ENCODE results near the gene ATF7.

Gene ATF7

DNA sequence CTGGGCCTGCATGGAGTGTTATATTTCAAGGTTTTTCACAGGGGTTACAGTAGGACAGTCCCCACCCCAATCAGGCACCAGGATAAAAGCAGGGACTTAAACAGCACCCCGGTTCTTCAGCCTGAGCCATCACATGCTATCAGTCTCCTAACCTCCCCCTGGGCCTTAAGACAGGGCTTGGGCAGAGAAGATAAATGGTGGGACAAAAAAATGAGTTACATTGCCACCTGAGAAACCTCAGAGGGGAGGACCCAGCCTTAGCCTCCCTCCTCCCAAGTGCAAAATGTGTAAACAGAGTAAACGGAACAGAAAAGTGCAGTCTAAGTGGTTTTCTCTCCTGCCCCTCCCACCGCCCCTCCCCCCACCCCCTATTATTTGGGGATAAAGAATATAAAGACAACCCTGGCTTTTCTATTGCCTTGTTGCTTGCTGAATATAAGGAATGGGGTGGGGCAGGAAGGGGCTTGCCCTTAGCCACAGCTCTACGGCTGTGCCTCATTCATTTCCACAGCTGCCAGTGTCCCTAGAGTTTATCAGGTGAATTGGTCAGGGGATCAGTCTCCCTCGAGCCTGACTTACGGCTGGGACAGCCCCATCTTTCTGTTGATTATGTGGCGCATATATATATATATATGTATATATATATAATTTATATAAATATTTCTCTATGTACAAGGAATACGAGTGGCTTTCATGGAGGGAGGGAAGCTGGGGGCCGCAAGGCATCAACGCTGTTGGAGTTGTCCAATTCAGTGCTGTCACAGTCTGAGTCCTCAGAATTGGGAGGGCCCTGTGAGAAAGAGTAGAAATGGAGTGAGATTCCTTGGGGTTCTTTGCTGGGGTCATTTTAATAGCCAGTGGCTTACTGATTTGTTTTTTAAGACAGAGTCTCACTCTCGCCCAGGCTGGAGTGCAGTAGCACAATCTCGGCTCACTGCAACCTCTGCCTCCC, 145.4 kb downstream of the ATF7 start:
- no peak for DNase-seq

DNA sequence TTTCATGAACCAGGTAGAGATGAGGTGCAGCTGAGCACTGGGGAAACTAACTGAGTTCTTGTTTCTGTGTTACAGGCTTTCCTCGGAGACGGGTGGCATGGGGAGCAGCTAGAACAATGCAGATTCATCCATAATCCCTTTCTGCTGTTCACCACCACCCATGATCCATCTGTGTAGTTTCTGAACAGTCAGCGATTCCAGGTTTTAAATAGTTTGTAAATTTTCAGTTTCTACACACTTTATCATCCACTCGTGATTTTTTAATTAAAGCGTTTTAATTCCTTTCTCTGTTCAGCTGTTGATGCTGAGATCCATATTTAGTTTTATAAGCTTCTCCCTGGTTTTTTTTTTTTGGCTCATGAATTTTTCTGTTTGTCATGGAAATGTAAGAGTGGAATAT, 146.9 kb downstream of the ATF7 start:
- DNase-seq, result no peak

DNA sequence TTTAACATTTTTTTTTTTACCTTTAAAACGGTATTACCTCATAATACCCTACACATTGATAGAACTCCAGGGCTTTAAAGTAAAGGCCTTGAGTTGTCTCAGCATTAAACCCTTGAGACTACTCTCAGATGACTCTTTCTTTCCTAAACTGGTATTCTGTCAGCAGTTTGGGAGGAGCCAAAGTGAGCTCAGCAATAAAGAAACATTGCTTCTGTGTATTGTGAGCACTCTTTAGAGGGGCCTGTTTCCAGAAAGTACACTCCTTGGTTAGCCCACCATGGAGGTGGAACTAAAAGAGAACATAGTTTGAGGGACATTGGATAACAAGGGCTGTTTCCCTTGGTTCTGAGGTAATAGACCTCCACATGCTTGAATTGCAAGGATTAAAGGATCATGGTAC, 147.3 kb downstream of the ATF7 start:
- DNase-seq, result no peak

DNA sequence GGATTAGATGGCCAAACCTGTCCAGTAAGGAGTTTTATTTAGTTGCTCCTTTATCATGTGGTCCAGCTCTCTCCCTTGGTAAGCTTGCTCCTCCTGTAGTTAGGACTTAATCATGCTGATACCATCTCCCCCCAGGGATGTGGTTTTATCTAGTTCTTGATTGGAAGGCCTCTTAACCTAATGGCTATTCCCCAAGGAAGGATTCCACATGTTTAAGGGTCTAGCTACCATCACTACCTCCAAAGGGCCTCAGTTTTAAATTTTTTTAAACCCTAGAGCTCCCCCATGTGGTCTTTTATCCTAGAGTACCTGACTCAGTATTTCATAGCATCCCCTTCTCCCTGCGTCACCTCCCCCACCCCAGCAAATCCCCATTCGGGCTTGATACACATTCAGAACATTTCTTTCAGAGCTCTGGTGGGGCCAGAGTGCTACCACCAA, 149.4 kb downstream of the ATF7 start:
- DNase-seq, result no peak

DNA sequence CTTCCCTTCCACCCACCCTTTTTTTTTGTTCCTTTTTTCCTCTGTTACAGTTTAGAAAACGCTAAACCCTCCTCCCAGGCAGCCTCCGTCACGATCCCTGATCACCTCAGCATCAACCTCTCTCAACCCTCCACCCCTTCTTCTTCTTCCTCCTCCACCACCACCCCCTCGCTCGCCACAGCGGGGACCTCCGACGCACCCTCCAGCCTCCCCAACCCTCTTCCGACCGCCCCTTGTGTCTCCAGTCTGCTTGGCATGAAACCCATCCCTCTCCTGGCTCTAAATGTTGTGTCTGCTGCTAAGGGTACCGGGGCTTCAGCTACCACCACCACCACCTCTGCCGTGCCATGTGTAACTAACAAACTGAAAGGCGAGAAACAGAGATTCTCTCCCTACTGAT, 151.4 kb downstream of the ATF7 start:
- DNase-seq, result no peak

DNA sequence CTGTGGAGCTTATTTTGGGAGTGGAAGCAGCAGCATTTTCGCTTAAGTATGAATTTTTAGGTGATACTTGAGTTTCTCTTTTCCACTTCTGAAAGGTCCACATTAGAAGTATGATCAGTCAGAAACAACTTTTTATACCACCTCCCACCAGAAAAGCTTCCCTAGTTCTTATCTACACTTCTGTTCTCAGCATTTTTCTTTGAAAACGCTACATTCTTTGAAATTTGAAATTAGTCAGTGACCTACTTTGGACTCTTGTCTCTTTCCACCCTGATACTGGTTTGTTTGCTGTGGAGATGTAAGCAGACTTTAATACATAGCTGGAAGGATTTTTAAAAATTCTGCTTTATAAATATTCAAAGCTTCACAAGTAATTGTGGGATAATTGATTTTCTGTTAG, 152.1 kb downstream of the ATF7 start:
- no peak for DNase-seq

DNA sequence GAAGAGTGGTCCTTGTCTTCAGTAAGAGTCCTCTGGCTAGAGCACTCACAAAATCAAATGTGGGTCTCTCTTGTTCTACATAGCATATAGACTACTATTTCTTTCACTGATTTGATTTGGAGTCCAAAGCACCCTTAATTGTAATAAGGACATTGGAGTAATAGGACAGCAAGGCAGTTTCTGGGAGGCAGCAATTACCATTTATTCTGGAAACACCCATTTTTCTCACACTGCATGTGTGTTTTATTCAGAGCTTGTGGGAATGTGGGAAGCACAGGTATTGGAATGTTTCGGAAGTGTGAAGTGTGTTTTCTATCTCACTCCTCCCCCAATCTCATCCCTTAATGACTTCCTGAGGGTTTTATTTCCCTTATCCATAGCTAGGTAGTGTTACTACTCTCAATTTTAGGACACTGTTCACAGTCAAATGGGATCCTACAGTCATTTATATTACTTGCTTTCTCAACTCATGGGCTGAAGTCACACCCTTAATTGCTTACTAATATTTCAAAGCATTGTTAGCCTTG, 154.1 kb downstream of the ATF7 start:
- no peak for DNase-seq

DNA sequence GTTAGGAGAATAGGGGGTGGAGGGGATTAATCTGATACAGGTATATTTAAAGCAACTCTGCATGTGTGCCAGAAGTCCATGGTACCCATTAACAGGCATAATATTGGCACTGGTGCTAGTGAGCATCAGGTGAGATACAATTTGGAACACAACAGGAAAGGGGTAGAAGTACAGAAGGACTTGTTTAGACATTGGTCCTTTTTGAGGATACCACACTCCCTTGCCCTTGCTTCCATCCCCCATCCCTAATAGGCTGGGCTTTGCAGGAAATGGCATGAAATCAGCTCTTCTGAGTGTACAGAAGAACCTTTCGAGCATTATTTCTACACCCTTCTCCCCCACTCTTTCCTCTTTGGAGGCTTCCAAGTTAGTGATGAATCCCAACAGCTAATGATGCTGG, 157.9 kb downstream of the ATF7 start:
- no peak for DNase-seq

DNA sequence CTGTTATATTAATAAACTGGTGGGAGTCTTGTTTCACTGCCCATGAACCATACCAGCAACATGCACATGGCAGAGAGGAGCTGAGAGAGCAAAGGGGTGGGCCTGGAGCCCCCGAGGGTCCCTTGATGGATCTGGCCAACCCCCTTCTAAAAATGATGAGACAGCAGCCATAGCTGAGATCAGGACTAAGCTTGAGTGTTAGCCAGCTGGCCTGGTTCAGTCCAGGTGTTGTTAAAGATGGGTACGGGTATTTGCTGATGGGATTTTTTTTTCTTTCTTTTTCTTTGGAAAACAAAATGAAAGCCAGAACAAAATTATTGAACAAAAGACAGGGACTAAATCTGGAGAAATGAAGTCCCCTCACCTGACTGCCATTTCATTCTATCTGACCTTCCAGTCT, 158.3 kb downstream of the ATF7 start:
- DNase-seq, result no peak

DNA sequence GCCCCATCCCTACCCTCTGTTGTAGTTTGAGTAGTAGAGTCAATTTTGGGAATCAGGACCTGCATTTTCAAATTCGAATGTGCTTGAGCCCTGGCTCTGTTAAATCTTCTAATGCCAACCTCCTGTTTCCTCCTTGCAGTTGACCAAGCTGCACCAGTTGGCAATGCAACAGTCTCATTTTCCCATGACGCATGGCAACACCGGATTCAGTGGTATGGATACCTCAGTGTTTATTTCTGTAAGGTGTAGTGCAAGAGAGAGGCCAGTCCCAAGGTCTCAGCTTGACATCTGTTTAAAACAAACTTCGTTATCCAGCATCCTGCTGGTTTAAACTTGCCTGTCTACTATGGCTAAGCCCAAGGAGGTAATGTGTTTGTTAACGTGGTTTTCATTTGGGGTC, 159.1 kb downstream of the ATF7 start:
- no peak for DNase-seq

DNA sequence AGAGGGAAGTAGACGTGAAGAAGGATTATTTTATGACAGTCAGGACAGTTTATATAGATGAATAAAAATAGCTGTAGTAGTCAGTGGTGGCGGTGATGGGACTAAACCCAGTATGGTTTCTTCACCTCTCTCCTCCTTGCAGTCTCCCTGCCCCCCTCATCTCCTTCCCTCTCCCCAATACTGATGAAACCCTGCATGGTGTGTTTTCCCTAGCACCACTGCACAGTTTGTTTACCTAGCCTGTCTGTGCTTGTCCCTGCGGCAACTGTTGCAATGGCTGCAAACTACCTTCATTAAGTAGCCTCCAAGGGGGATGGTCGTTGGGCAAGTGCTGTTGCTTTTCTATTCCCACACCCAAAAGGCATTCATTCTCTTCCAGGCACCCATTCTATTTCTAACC, 159.5 kb downstream of the ATF7 start:
- no peak for DNase-seq

DNA sequence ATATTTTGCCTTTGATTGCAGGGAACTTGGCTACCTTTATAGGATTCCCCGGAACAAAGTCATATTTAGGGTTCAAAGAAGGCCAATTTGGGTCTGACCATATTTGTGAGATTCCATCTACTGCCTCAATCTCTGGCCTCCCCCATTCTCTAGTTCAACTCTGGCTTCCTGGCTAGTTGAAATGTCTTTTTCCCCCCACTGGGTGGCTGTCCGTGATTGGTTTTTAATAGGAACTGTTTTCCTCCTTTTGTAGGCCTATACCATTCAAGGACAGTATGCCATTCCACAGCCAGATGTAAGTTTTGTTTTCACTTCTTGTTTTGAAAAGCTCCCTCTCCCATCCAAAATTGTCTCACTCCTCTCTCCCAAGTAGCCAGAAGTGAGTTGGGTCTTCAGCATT, 160.5 kb downstream of the ATF7 start:
- no peak for DNase-seq

DNA sequence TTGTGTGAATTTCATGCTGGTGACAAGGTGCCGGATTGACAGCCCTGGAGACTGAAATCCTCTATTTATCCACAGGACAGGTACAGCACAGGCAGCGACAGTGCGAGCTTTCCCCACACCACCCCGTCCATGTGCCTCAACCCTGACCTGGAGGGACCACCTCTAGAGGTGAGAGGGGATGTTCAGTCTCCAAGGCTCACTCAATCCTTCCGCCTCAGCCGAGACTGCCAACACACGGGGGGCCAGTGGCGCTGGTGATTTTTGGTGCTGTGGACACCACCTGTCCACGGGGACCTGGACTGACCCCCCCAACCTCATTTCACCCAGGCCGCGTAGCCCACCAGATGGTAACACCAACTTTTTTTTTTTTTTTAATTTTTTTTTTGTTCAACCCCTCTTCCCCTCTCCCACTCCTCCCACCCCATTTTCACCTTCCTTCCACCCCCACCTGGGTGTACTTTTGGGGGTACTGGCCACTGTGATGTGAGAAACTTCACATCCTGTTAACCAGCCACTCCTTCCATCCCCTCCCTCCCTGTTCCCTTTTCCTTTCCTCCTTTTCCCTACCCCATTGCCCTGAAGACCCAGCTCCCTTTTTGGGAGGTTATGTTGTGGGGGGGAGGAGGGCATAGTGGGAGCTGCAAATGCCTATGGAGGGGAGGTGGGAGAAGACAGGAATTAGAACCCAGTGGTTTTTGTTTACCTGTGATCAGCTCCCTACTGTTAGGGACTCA, 161.3 kb downstream of the ATF7 start:
- no peak for DNase-seq

DNA sequence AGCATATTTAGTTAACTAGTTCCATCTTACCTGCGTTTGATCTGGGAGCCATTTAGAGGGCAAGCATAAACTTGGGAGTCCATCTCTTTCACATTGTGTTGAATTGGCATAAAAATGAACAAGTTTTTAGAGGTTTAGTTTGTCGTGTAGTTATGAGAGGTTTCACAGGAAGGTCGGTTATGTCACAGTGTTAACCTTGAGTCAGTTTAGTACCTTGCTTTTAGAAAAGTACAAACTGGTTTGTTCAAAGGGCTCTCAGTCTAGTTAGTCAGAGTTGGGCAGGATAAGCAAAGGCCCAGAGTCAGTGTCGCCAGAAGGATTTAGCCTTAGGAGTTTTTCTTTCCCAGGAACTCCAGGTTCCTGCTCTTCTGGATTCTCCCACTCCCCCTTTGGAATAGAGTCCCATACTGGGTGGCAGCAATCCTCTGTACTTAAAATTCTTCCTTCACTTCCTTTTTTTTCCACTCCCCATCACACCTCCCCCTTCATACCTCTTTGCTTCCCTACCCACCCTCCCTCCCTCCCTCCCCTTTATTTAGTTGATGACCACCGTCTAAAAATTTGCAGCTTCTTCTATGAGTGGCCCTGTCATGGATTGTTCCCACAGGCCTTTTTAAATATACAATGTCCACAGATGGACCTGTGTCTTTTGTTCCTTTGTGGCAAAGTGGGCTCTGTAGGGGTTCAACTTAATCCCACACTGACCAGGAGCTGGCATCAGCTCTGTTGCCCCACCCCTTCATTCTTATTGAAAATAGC, 162.2 kb downstream of the ATF7 start:
- DNase-seq, result no peak

DNA sequence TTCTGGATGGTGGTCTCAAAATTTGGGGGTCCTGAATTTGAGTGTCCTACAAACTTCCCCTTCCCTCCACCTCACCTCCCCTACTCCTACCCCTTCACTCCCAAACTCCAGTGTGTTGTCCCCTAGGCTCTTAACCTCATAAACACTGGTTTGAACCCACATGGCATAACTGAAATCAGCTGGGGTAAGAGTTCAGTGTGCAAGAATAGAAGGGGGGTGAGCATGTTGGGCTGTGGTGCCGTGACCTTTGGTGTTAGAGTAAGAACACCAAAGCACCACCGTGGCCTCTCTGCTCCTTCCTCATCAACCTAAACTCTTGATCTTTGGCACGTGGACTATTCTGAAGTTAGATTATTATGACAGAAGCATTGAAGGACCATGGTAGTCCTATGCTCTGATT, 163.2 kb downstream of the ATF7 start:
- DNase-seq, result no peak

DNA sequence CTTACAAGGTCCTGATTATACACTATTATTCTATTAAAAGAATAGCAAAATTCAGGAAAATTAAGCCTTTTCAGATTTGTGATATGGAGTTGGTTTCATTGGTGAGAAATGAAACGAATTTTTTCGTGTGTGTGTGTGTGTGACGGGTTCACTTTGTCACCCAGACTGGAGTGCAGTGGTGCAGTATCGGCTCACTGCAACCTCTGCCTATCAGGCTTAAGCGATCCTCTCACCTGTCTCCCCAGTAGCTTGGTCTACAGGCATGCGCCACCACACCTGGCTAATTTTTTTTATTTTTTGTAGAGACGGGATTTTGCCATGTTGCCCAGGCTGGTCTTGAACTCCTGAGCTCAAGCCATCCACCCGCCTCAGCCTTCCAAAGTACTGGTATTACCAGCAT, 164.6 kb downstream of the ATF7 start:
- no peak for DNase-seq

DNA sequence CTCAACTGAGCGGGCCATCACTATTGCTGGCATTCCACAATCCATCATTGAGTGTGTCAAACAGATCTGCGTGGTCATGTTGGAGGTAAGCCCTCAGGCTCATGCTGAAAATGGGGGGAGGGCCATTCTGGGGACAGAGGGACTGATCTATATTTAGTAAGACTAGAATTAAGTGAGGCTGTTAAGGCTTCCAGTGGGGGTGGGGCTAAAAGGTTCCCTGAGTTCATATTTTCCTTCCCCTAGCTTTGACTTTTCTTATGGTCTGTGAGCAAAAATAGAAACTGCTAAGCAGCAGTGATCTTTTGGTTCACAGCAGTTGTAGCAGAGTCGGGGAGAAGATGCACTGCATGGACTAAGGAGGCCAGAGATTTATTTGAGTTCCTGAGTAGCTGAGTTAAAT, 165.1 kb downstream of the ATF7 start:
- no peak for DNase-seq

DNA sequence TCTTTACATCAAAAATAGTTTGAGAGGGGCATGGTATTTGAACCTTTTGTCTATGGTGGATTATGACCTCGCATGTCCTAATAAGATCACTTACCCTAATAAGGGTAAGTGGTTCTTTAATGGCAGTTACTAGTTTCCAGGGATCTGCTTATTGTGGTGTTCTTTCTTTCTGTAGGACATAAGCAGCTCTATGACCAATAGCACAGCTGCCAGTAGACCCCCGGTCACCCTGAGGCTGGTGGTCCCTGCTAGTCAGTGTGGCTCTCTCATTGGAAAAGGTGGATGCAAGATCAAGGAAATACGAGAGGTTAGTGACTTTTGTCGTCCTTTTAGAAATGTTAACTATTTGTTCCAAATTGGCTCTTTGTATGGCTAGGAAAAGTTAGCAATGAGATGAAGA, 167.1 kb downstream of the ATF7 start:
- no peak for DNase-seq

Data from femur (tissue), 1 donor.